ENCODE measurements around the gene GOSR1. TPM values are rescaled to one million over a fixed set of nuclear protein-coding genes. Genes with fewer than 3 reads are reported as not detected.

The GOSR1 gene
- total and polyA plus RNA-seq, 2 experiments from 2014 or later: 24.6 to 30.0 TPM

DNA sequence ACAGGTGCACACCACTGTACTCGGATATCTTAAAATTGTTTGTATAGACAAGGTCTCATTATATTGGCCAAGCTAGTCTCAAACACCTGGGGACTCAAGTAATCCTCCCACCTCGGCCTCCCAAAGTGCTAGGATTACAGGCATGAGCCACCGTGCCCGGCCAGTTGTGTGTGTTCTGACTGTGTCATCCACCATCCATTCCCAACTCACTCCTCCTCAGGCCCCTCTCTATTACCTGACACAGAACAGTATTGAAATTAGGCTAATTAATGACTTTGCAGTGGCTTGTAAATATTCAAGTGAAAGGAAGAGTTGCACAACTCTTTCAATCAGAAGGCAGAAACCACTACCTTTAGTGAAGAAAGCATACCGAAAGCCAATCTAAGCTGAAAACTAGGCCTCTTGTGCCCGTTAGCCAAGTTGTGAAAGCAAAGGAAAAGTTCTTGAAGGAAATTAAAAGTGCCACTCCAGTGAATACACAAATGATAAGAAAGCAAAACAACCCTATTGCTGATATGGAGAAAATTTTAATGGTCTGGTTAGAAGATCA, 28.7 kb downstream of the GOSR1 start:
- H3K36me3 ChIP-seq: peaks cover 15% of the 10 kb centered on the region
- TF ChIP-seq, protein P1, sequence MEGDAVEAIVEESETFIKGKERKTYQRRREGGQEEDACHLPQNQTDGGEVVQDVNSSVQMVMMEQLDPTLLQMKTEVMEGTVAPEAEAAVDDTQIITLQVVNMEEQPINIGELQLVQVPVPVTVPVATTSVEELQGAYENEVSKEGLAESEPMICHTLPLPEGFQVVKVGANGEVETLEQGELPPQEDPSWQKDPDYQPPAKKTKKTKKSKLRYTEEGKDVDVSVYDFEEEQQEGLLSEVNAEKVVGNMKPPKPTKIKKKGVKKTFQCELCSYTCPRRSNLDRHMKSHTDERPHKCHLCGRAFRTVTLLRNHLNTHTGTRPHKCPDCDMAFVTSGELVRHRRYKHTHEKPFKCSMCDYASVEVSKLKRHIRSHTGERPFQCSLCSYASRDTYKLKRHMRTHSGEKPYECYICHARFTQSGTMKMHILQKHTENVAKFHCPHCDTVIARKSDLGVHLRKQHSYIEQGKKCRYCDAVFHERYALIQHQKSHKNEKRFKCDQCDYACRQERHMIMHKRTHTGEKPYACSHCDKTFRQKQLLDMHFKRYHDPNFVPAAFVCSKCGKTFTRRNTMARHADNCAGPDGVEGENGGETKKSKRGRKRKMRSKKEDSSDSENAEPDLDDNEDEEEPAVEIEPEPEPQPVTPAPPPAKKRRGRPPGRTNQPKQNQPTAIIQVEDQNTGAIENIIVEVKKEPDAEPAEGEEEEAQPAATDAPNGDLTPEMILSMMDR (IDR thresholded peaks at IDR 0.05; ENCODE audit: low read depth, low read length): no peak
- H3K4me3 ChIP-seq: no peak overlapping the region
- DNase-seq (ENCODE audit: low read depth in 1 of 2, low spot score in 1 of 2): no peak
- H3K9me3 ChIP-seq (ENCODE audit: low read depth): no peaks in the 10 kb centered on the region
- H3K27ac ChIP-seq: no peak overlapping the region
- no peaks in the 10 kb centered on the region for H3K4me1 ChIP-seq (ENCODE audit: low read depth)
- no peaks in the 10 kb centered on the region for H3K27me3 ChIP-seq

DNA sequence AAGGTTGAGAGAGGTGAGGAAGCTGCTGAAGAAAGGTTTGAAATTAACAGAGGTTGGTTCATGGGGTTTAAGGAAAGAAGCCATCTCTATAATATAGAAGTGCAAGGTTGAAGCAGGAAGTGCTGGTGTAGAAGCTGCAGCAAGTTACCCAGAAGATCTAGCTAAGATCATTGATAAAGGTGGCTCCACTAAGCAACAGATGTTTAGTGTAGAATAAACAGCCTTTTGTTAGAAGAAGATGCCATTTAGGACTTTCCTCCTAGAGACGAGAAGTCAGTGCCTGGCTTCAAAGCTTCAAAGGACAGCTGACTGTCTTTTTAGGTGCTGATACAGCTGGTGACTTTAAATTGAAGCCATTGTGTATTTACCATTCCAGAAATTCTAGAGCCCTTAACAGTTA, 29.3 kb downstream of the GOSR1 start:
- Histone ChIP-seq H3K27ac (no peak overlapping the region), H3K9me3 (ENCODE audit: low read depth) (no peaks in the 10 kb centered on the region)

DNA sequence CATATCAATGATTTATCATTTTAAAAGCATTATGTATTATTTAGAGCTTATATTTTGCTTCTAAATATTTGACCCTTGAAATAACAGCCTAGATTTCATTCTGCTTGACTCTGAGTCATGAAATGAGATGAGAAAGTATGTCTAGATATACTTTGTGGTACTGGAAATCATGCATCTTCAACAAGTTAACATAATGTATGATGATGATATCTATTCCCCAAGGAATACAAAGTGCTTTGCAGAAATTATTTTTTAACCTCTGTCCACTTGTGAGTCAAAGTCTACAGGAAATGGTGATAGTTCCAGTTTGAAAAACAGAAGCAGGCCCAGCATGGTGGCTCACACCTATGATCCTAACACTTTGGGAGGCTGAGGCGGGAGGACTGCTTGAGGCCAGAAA, 36.1 kb downstream of the GOSR1 start:
- no peaks in the 10 kb centered on the region for H3K27me3 ChIP-seq
- H3K36me3 ChIP-seq: peaks cover 27% of the 10 kb centered on the region
- DNase-seq (ENCODE audit: low read depth in 1 of 2, low spot score in 1 of 2): no peak
- H3K27ac ChIP-seq: no peak overlapping the region
- no peaks in the 10 kb centered on the region for H3K4me1 ChIP-seq (ENCODE audit: low read depth)
- TF ChIP-seq, protein P1 (IDR thresholded peaks at IDR 0.05; ENCODE audit: low read depth, low read length): no peak
- no peaks in the 10 kb centered on the region for H3K9me3 ChIP-seq (ENCODE audit: low read depth)
- no peak overlapping the region for H3K4me3 ChIP-seq

More for the DNA sequence above, 29.3 kb downstream of the GOSR1 start:
- no peak for DNase-seq (ENCODE audit: low read depth in 1 of 2, low spot score in 1 of 2)
- Histone ChIP-seq H3K4me3 (no peak overlapping the region), H3K27me3 (no peaks in the 10 kb centered on the region), H3K4me1 (ENCODE audit: low read depth) (no peaks in the 10 kb centered on the region), H3K36me3 (peaks cover 12% of the 10 kb centered on the region)
- TF ChIP-seq, protein P1 (IDR thresholded peaks at IDR 0.05; ENCODE audit: low read depth, low read length): no peak

DNA sequence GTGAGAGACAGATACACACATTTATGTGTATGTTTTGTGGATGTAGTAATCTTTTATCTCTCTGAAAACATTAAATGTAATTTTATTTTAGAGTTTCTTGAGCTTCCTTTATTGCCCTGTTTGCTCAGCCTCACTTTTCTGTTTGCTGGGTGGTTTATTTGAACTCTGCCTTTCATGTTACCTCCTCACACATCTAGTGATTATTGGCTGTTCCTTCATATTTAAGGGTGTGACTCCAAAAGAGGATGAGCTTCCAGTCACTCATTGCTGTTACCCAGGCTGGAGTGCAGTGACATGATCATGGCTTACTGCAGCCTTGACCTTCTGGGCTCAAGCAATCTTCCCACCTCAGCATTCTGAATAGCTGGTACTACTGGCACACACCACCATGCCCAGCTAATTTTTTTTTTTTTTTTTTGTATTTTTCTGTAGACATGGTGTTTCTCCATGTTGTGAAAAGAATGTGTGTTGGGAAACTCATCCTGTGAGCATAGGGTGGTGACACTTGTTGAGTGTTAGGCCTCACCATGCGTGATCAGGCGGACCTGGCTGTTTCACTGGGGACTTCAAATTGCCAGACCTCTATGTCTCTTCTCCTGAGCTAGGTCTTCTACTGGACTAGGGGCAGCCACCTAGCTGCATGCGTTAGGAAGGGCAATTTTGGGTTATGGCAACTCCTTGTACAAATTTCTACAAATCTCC, 37.8 kb downstream of the GOSR1 start:
- no peaks in the 10 kb centered on the region for H3K9me3 ChIP-seq (ENCODE audit: low read depth)
- no peaks in the 10 kb centered on the region for H3K4me1 ChIP-seq (ENCODE audit: low read depth)
- peaks cover 30% of the 10 kb centered on the region for H3K36me3 ChIP-seq
- H3K4me3 ChIP-seq: no peak overlapping the region
- TF ChIP-seq, protein P1 (IDR thresholded peaks at IDR 0.05; ENCODE audit: low read depth, low read length): no peak
- H3K27ac ChIP-seq: no peak overlapping the region
- no peak for DNase-seq (ENCODE audit: low read depth in 1 of 2, low spot score in 1 of 2)
- no peaks in the 10 kb centered on the region for H3K27me3 ChIP-seq

DNA sequence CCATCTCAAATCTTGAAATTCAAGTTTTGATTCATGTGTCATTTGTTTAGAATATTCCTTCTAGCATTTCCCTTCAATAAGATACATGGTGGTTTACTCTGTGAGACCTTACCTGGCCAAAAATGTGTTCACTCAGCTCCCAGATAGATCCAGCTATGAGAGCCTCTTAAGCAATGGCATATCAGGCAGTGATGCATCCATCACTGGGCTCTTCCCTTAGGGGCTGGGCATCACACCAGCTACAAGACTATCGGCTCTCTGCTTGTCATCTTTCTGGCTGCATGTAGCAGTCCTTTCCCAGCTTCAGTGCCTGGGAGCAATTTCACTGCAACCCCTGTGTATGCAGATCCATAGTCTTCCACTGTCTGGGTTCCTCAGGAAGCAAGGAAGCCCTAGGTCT, 40.6 kb downstream of the GOSR1 start:
- H3K27me3 ChIP-seq: no peaks in the 10 kb centered on the region
- peaks cover 31% of the 10 kb centered on the region for H3K36me3 ChIP-seq
- H3K9me3 ChIP-seq (ENCODE audit: low read depth): no peaks in the 10 kb centered on the region
- peak overlapping the region; percentile 8 for H3K27ac ChIP-seq
- peak in 1 of 2 donors; percentile 12 for DNase-seq (ENCODE audit: low read depth in 1 of 2, low spot score in 1 of 2)
- TF ChIP-seq, protein P1 (IDR thresholded peaks at IDR 0.05; ENCODE audit: low read depth, low read length): no peak
- H3K4me3 ChIP-seq: no peak overlapping the region
- no peaks in the 10 kb centered on the region for H3K4me1 ChIP-seq (ENCODE audit: low read depth)

Data from cardiac muscle cell (in vitro differentiated cells and primary cell).